Prostate gland (tissue), 2 donors: Measurements from ENCODE around the gene NAIF1. TPM values are rescaled to one million over a fixed set of nuclear protein-coding genes. Genes with fewer than 3 reads are reported as not detected.

ENCODE experiments used
- DNase-seq: peaks from one replicate; pipeline ENCODE4 v3.0.0-alpha.2; 2019; ENCODE audit warnings: low spot score
- H3K27ac ChIP-seq, 2 donors: fragments of 200-600 bp; sonication (generic); 2 replicates each; pipeline ENCODE4 v1.5.1; 2017 to 2019
- H3K27me3 ChIP-seq: fragments of 200-600 bp; sonication (generic); replicated peaks from 2 replicates; pipeline ENCODE4 v1.5.1; 2019; ENCODE audit not compliant: insufficient read depth
- H3K36me3 ChIP-seq, 2 donors: fragments of 200-600 bp; sonication (generic); 1 replicate in 1 of 2; 2 replicates in 1 of 2; pipeline versions ENCODE4 v1.5.1 to v1.8.1; 2017 to 2019
- H3K4me1 ChIP-seq: fragments of 200-600 bp; sonication (generic); replicated peaks from 2 replicates; pipeline ENCODE4 v1.5.1; 2019
- H3K4me3 ChIP-seq, 2 donors: fragments of 200-600 bp; sonication (generic); 2 replicates each; pipeline ENCODE4 v1.5.1; 2017 to 2019
- H3K9me3 ChIP-seq: fragments of 200-600 bp; sonication (generic); 2 replicates; pipeline ENCODE4 v1.5.1; 2017
- POLR2A ChIP-seq: fragments of 450-650 bp; IDR thresholded peaks from one replicate; pipeline ENCODE4 v1.6.1; 2016; ENCODE audit warnings: antibody characterized with exemption, mild to moderate bottlenecking
- POLR2AphosphoS5 ChIP-seq: sonication (generic); formaldehyde crosslinking; IDR thresholded peaks from one replicate; pipeline ENCODE4 v1.6.1; 2017; ENCODE audit warnings: antibody characterized with exemption
- WGBS: methylation state at CpG from one replicate; pipeline ENCODE4 v1.1.5; 2018; 5-methylcytosine and 5-hydroxymethylcytosine counted together
- intact Hi-C: fragments of 100-400 bp; cut with DNase I; formaldehyde crosslinking; loops from one replicate; pipeline ENCODE4 v1.14.2; 2022
- total RNA-seq, 2 donors: library from RNA; depleted of rRNA; stranded (reverse); fragments of >200 nt; gene quantifications; one replicate each; pipeline ENCODE4 v1.1.0, GENCODE V29; 2016
- TF ChIP-seq, protein P1 (sequence below), 4 experiments: fragments of 200-600 bp in 2 of 4; fragments of 450-650 bp in 2 of 4; sonication (generic) in 2 of 4; IDR thresholded peaks; 1 replicate in 3 of 4; 2 replicates in 1 of 4; pipeline ENCODE4 v1.5.1; 2016 to 2019; ENCODE audit warnings: antibody characterized with exemption in 4 of 4, mild to moderate bottlenecking in 2 of 4, moderate library complexity in 2 of 4

NAIF1 gene
- total RNA-seq, 2 donors from 2014 or later = 12.3 to 12.6 TPM

DNA sequence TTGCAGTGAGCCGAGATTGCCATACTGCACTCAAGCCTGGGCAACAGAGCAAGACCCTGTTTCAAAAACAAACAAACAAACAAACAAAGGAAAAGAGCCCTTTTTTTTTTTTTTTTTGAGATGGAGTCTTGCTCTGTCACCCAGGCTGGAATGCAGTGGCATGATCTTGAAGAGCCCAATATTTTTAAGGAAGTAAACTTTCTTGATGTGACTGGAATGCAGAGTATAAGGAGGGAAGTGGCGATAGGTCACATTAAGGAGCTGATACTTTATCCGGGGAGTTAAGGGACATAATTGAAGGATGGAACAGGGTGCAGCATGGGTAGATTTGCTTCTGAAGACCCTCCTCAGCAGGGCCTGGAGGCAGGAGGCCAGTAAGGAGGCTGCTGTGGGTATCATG lies 13.0 kb downstream of the NAIF1 start:
- no peak overlapping the region for H3K27ac ChIP-seq
- H3K9me3 ChIP-seq = no peaks in the 10 kb centered on the region
- H3K4me3 ChIP-seq = no peak overlapping the region
- WGBS = 89% methylated on average over 3 of the region's 3 CpGs
- no peaks in the 10 kb centered on the region for H3K36me3 ChIP-seq
- TF ChIP-seq, protein P1, sequence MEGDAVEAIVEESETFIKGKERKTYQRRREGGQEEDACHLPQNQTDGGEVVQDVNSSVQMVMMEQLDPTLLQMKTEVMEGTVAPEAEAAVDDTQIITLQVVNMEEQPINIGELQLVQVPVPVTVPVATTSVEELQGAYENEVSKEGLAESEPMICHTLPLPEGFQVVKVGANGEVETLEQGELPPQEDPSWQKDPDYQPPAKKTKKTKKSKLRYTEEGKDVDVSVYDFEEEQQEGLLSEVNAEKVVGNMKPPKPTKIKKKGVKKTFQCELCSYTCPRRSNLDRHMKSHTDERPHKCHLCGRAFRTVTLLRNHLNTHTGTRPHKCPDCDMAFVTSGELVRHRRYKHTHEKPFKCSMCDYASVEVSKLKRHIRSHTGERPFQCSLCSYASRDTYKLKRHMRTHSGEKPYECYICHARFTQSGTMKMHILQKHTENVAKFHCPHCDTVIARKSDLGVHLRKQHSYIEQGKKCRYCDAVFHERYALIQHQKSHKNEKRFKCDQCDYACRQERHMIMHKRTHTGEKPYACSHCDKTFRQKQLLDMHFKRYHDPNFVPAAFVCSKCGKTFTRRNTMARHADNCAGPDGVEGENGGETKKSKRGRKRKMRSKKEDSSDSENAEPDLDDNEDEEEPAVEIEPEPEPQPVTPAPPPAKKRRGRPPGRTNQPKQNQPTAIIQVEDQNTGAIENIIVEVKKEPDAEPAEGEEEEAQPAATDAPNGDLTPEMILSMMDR (IDR thresholded peaks at IDR 0.05) = no peak
- DNase-seq = no peak
- H3K4me1 ChIP-seq = peaks cover 16% of the 10 kb centered on the region
- no peaks in the 10 kb centered on the region for H3K27me3 ChIP-seq
- intact Hi-C loops = no loop called here

DNA sequence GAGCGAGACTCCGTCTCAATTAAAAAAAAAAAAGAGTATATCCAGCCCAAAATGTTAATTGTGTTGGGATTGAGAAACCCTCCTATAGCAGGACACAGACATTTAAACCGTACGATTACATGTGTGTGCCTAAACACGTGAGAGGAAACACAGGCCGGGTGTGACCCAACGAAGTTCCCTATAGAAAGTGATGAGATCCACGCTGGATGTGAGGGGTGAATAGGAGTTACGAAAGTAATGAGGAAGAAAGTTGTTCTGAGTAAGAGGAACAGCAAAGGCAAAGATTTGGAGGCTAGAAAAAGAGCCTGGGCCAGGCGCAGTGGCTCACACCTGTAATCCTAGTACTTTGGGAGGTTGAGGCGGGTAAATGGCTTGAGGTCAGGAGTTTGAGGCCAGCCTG lies 13.6 kb downstream of the NAIF1 start:
- no peak for DNase-seq
- intact Hi-C loops = no loop called here
- H3K27ac ChIP-seq = no peak overlapping the region
- no peaks in the 10 kb centered on the region for H3K27me3 ChIP-seq
- peaks cover 16% of the 10 kb centered on the region for H3K4me1 ChIP-seq
- H3K9me3 ChIP-seq = no peaks in the 10 kb centered on the region
- no peak overlapping the region for H3K4me3 ChIP-seq
- TF ChIP-seq, protein P1 (IDR thresholded peaks at IDR 0.05) = no peak
- no peak for TF ChIP-seq POLR2A
- no peak for TF ChIP-seq POLR2AphosphoS5
- WGBS = 94% methylated on average over 11 of the region's 11 CpGs
- no peaks in the 10 kb centered on the region for H3K36me3 ChIP-seq

DNA sequence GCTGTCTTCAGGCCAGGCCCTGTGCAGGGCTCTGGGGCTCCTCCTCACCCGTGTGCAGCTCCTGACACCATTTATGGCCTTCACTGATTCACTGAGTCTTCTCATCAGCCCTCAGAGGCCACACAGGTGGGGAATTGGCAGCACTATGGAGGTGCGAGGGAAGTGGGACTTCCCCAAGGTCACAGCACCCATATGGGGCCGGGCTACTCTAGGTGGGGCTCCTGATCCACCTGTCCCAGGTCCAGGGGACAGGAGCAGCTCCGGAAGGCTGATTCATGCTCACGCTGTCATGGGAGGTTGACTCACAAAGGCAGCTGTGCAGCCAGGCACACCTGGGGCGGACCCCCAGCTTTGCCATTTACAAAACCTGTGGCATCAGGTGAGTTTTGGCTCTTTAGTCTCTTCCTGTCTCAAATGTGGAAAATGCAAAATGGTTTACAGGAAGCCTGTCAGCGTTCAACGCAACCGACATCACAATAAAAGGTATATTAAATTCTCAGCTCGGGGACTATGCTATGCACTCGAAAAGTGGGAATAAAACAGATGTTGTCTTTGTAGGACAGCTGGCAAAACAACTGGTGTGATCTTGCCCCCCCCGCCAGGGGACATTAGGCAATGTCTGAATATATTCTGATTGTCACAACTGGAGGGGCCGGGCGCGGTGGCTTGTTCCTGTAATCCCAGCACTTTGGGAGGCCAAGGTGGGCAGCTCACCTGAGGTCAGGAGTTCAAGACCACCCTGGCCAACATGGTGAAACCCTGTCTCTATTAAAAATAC lies 15.0 kb downstream of the NAIF1 start:
- H3K4me1 ChIP-seq = peaks cover 15% of the 10 kb centered on the region

DNA sequence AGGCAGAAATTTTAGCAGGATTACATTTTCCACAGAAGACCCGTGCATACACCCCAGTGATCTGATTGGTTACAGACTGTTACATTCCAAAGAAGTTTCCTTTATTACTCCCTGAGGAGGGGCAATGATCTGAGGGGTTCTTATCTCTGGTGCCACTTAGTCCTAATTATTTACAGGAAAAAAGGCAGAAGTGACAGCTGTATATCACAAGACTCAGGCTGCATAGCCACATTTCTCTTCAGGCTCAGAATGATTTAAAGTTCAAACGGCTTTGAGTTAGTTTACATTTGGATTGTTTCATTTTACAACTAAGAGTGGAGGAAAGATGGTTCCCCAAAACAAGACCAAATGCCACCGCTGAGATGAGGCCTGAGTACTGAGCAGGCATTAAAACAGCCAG lies 17.3 kb downstream of the NAIF1 start:
- Histone ChIP-seq H3K4me3 (no peak overlapping the region), H3K9me3 (no peaks in the 10 kb centered on the region), H3K36me3 (no peaks in the 10 kb centered on the region), H3K27ac (no peak overlapping the region), H3K27me3 (no peaks in the 10 kb centered on the region), H3K4me1 (no peaks in the 10 kb centered on the region)
- WGBS = 48% methylated on average over 3 of the region's 3 CpGs
- no peak for TF ChIP-seq POLR2A
- TF ChIP-seq, protein P1 (IDR thresholded peaks at IDR 0.05) = no peak
- TF ChIP-seq POLR2AphosphoS5 = no peak
- intact Hi-C loops = no loop called here
- DNase-seq = no peak

More for the DNA sequence above, 15.0 kb downstream of the NAIF1 start:
- no peaks in the 10 kb centered on the region for H3K9me3 ChIP-seq
- H3K27me3 ChIP-seq = no peaks in the 10 kb centered on the region
- no peak overlapping the region for H3K4me3 ChIP-seq
- intact Hi-C loops = no loop called here
- WGBS = 85% methylated on average over 13 of the region's 15 CpGs
- no peak overlapping the region for H3K27ac ChIP-seq
- no peaks in the 10 kb centered on the region for H3K36me3 ChIP-seq
- no peak for DNase-seq
- TF ChIP-seq, protein P1 (IDR thresholded peaks at IDR 0.05) = no peak
- TF ChIP-seq POLR2AphosphoS5 (no peak), POLR2A (no peak)

DNA sequence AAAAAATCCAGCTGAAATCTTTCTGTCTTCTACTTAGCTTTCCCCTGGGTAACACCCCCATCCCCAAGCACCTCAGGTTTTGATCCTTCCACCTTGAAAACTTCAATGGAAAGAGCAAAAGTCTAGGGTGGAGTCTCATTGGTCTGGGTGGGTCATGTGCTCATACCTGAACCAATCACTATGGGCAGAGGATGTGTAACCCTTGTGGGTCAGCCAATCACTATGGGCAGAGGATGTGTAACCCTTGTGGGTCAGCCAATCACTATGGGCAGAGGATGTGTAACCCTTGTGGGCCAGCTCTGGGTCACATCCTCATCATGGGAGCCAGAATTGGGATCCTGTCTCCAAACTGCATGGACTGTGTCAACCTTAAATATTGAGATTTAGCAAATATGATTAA lies 18.5 kb downstream of the NAIF1 start:
- no peak for DNase-seq
- Histone ChIP-seq H3K27me3 (no peaks in the 10 kb centered on the region), H3K9me3 (no peaks in the 10 kb centered on the region), H3K27ac (no peak overlapping the region), H3K4me3 (no peak overlapping the region), H3K36me3 (no peaks in the 10 kb centered on the region), H3K4me1 (no peaks in the 10 kb centered on the region)
- TF ChIP-seq, protein P1 (IDR thresholded peaks at IDR 0.05) = no peak
- TF ChIP-seq POLR2A = no peak
- no peak for TF ChIP-seq POLR2AphosphoS5
- intact Hi-C loops = no loop called here
